ENCODE data around the gene MAGI2.

The MAGI2 gene

DNA sequence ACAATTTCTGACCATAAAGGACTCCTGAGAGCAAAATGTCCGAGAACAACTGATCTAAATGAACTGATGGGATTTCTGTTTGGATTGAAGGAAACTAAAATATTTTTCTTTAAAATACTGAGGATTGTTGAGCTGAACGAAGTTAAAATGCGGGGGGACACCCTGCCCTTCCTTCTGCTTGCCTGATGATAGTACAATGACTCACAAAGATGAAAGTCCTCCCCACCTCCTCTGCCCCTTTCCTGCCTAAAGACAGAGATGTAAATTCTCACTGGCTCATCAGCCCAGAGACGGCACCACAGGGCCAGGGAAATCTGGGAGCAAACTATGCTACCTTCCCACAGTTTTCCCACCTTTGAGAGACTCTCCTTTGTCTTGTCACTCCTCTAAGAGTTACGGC lies 1474.2 kb downstream of the MAGI2 start:
- TF ChIP-seq, protein P1, sequence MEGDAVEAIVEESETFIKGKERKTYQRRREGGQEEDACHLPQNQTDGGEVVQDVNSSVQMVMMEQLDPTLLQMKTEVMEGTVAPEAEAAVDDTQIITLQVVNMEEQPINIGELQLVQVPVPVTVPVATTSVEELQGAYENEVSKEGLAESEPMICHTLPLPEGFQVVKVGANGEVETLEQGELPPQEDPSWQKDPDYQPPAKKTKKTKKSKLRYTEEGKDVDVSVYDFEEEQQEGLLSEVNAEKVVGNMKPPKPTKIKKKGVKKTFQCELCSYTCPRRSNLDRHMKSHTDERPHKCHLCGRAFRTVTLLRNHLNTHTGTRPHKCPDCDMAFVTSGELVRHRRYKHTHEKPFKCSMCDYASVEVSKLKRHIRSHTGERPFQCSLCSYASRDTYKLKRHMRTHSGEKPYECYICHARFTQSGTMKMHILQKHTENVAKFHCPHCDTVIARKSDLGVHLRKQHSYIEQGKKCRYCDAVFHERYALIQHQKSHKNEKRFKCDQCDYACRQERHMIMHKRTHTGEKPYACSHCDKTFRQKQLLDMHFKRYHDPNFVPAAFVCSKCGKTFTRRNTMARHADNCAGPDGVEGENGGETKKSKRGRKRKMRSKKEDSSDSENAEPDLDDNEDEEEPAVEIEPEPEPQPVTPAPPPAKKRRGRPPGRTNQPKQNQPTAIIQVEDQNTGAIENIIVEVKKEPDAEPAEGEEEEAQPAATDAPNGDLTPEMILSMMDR (IDR thresholded peaks at IDR 0.05; ENCODE audit: insufficient read depth, missing control alignments) = no peak
- DNase-seq (ENCODE audit: insufficient read length, low spot score) = no peak
- no peak for FAIRE-seq

DNA sequence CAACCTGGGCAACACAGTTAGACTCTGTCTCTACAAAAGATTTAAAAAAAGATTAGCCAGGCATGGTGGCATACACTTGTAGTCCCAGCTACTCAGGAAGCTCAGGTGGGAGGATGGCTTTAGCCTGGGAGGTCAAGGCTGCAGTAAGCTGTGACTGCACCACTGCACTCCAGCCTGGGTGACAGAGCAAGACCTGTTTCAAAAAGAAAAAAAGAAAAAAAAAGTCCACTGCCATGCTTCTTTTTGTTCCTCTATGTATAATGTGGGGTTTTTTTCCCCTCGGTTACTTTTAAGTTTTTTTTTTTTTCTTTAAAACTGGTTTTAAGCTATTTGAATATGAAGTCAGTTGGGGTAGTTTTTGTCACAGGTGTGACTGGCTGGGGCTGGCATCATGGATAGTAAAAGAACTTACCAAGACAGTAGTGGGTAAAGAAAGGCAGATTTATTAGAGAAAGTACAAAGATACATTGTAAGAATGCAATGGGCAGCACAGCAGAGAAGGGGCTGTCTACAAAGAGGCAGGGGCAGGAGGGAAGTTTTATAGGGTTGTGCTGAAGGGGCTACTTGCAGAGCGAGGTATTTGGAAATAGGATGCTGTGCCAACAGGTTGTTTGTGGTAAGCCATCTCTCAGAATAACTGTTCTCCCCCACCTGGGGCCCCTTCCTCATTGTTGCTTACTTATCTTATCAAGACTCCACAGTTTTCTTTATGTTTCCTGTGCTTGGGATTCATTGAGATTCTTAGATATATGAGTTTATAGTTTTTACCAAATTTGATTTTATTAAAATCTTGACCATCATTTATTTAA lies 1477.6 kb downstream of the MAGI2 start:
- no peak for DNase-seq (ENCODE audit: insufficient read length, low spot score)
- TF ChIP-seq, protein P1 (IDR thresholded peaks at IDR 0.05; ENCODE audit: insufficient read depth, missing control alignments) = no peak
- FAIRE-seq = no peak

DNA sequence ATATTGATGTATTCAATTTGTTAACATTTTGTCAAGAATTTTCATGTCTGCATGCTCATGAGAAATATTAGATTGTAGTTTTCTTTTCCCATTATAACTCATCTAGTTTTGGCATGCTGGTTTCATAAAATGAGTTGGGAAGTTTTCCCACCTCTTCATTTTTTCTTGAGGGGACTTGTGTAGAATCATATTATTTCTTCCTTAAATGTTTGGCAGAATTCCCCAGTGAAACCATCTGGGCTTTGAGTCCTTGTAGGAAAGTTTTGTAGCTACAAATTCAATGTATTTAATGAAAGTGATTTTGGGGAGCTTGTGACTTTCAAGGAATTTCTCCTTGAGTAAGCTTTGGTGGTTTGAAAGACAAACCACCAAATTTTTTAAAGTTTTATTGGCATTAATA lies 1481.7 kb downstream of the MAGI2 start:
- DNase-seq (ENCODE audit: insufficient read length, low spot score) (no peak), FAIRE-seq (no peak)
- TF ChIP-seq, protein P1 (IDR thresholded peaks at IDR 0.05; ENCODE audit: insufficient read depth, missing control alignments) = no peak

DNA sequence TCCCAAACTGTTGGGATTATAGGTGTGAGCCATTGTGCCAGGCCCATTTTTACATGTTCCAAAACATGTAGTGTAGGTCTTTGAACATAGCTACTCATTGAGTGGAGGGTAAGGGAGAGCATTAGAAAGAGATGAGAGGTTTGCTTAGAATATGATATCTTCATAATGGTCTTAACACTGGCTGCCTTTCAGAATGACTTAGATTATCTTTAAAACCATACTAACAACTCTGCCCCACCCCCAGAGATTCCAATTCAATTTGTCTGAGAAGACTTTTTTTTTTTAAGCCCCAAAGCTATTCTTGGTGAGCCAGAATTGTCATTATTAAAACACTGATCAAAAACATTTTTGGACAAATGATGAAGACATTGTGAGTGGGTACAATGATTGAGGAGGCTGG lies 1486.0 kb downstream of the MAGI2 start:
- TF ChIP-seq, protein P1 (IDR thresholded peaks at IDR 0.05; ENCODE audit: insufficient read depth, missing control alignments) = no peak
- FAIRE-seq (no peak), DNase-seq (ENCODE audit: insufficient read length, low spot score) (no peak)

Measured in D721Med (cell line).